Keratinocyte (primary cell): ENCODE measurements around the gene BRPF1. TPM values are rescaled to one million over a fixed set of nuclear protein-coding genes. Genes with fewer than 3 reads are reported as not detected.

Source experiments
- DNase-seq: peaks from one replicate; pipeline ENCODE4 v3.0.0-alpha.2; 2011; ENCODE audit warnings: low read depth, missing footprints, low spot score
- FAIRE-seq: peaks from 2 replicates; lab custom pipeline; 2011; peaks lifted over from hg19 to GRCh38; lab: Jason Lieb, UNC
- H2AFZ ChIP-seq: 2 replicates; pipeline ENCODE4 v1.6.0; 2012; ENCODE audit warnings: low read length, control low read depth, inconsistent platforms; ENCODE audit not compliant: control insufficient read depth
- H3K27ac ChIP-seq: 2 replicates; pipeline ENCODE4 v1.5.1; 2011; ENCODE audit warnings: low read length; ENCODE audit not compliant: control insufficient read depth, insufficient read depth
- H3K27me3 ChIP-seq: 3 replicates; pipeline ENCODE4 v1.6.0; 2011; ENCODE audit warnings: low read length; ENCODE audit not compliant: control insufficient read depth, insufficient read depth; ENCODE audit errors: extremely low read depth
- H3K36me3 ChIP-seq, 2 experiments: 2 replicates in 1 of 2; 3 replicates in 1 of 2; pipeline ENCODE4 v1.5.1; 2011; ENCODE audit warnings: low read length in 2 of 2, mild to moderate bottlenecking in 1 of 2; ENCODE audit not compliant: control insufficient read depth in 2 of 2, insufficient read depth in 2 of 2; ENCODE audit errors: extremely low read depth in 1 of 2
- H3K4me1 ChIP-seq: 3 replicates; pipeline ENCODE4 v1.5.1; 2011; ENCODE audit warnings: low read length; ENCODE audit not compliant: control insufficient read depth, insufficient read depth; ENCODE audit errors: extremely low read depth
- H3K4me2 ChIP-seq: 3 replicates; pipeline ENCODE4 v1.6.0; 2011; ENCODE audit warnings: low read depth, low read length; ENCODE audit not compliant: control insufficient read depth, insufficient read depth; ENCODE audit errors: extremely low read depth
- H3K4me3 ChIP-seq, 3 experiments: fragments of 200-600 bp in 1 of 3; sonication (generic) in 1 of 3; 2 replicates in 2 of 3; 3 replicates in 1 of 3; pipeline ENCODE4 v1.5.1; 2011 to 2016; ENCODE audit warnings: low read length in 3 of 3, mild to moderate bottlenecking in 3 of 3, control low read depth in 2 of 3, inconsistent platforms in 1 of 3, low read depth in 1 of 3, mixed read lengths in 1 of 3, mixed run types in 1 of 3, moderate library complexity in 1 of 3; ENCODE audit not compliant: control insufficient read depth in 2 of 3, insufficient read depth in 2 of 3; ENCODE audit errors: extremely low read depth in 1 of 3
- H3K79me2 ChIP-seq: 2 replicates; pipeline ENCODE4 v1.6.0; 2012; ENCODE audit warnings: low read length; ENCODE audit not compliant: control insufficient read depth, insufficient read depth
- H3K9ac ChIP-seq: 3 replicates; pipeline ENCODE4 v1.6.0; 2011; ENCODE audit warnings: low read length; ENCODE audit not compliant: control insufficient read depth, insufficient read depth; ENCODE audit errors: extremely low read depth
- H3K9me1 ChIP-seq: 3 replicates; pipeline ENCODE4 v1.6.0; 2011; ENCODE audit warnings: low read length; ENCODE audit not compliant: control insufficient read depth, insufficient read depth; ENCODE audit errors: extremely low read depth
- H3K9me3 ChIP-seq: 2 replicates; pipeline ENCODE4 v1.5.1; 2012; ENCODE audit warnings: low read depth, low read length; ENCODE audit not compliant: control insufficient read depth
- H4K20me1 ChIP-seq: 3 replicates; pipeline ENCODE4 v1.6.0; 2011; ENCODE audit warnings: low read length; ENCODE audit not compliant: control insufficient read depth, insufficient read depth; ENCODE audit errors: extremely low read depth
- EZH2 ChIP-seq: IDR thresholded peaks from one replicate; pipeline ENCODE4 v1.6.1; 2012; ENCODE audit warnings: inconsistent platforms, mild to moderate bottlenecking, low read length, moderate library complexity
- dilution Hi-C: fragments of 300-500 bp; cut with MboI; formaldehyde crosslinking; loops from one replicate; pipeline ENCODE4 v1.7.0; 2020; ENCODE audit warnings: low sequenced_read_pairs; ENCODE audit not compliant: extremely low pct_ligation_motif_present
- polyA plus RNA-seq, 5 experiments: library from polyadenylated mRNA; depleted of rRNA in 3 of 5; stranded (reverse) in 3 of 5; stranded (forward) in 1 of 5; unstranded in 1 of 5; fragments of >200 nt; gene quantifications; 1 replicate in 1 of 5; 2 replicates in 3 of 5; 3 replicates in 1 of 5; pipeline versions ENCODE4 v1.2.1 to v1.2.3, GENCODE V29; 2011 to 2012; ENCODE audit warnings: missing spikeins in 2 of 5, low read depth in 1 of 5, low replicate concordance in 1 of 5
- TF ChIP-seq, protein P1 (sequence below), 3 experiments: IDR thresholded peaks in 1 of 3; conservative IDR thresholded peaks in 1 of 3; optimal IDR thresholded peaks in 1 of 3; 2 replicates in 2 of 3; 3 replicates in 1 of 3; pipeline versions ENCODE3 to v1.5.1; 2011; ENCODE audit warnings: low read length in 3 of 3, mild to moderate bottlenecking in 3 of 3, moderate library complexity in 2 of 3, control low read depth in 1 of 3, inconsistent platforms in 1 of 3; ENCODE audit not compliant: insufficient read depth in 2 of 3; ENCODE audit errors: extremely low read depth in 1 of 3

BRPF1 gene
- polyA plus RNA-seq, 1 donor (not counting 4 experiments of a cell fraction or from before 2014, with no cell fraction given): 8.0 TPM

DNA sequence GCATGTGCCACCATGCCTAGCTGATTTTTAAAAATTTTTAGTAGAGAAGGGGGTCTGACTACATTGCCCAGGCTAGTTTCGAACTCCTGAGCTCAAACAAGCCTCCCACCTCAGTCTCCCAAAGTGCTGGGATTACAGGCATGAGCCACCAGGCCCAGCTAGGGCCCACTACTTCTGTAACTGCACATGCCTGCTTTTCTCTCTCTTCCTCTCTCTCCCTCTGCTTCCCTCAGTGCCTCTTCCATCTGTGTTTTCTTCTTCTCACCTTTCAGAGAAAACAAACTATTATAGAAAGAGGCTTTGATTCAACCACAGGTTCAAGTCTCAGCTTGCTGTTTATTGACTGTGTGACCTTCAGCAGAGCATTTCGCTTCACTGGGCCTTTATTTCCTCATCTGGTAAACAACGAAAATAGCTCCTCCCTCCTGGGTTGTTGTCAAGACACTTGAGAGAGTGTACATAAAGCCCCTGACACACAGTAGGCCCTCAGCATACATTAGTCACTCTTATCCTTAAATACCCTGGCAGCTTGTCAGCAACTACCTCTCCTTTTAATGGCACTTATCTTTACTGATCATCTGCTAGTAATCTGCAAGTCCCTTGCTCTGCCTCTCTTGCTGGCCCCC lies 50.6 kb downstream of the BRPF1 start:
- Histone ChIP-seq H3K27ac (no peak overlapping the region), H3K9me3 (no peaks in the 10 kb centered on the region), H3K4me1 (peaks cover 3% of the 10 kb centered on the region), H3K4me3 (no peak overlapping the region), H3K9ac (no peak overlapping the region), H3K4me2 (no peak overlapping the region), H3K9me1 (no peaks in the 10 kb centered on the region), H3K27me3 (no peaks in the 10 kb centered on the region), H4K20me1 (no peaks in the 10 kb centered on the region), H3K36me3 (peaks cover 20 to 22% of the 10 kb centered on the region in 2 experiments), H3K79me2 (no peaks in the 10 kb centered on the region), H2AFZ (no peak overlapping the region)
- TF ChIP-seq, protein P1, sequence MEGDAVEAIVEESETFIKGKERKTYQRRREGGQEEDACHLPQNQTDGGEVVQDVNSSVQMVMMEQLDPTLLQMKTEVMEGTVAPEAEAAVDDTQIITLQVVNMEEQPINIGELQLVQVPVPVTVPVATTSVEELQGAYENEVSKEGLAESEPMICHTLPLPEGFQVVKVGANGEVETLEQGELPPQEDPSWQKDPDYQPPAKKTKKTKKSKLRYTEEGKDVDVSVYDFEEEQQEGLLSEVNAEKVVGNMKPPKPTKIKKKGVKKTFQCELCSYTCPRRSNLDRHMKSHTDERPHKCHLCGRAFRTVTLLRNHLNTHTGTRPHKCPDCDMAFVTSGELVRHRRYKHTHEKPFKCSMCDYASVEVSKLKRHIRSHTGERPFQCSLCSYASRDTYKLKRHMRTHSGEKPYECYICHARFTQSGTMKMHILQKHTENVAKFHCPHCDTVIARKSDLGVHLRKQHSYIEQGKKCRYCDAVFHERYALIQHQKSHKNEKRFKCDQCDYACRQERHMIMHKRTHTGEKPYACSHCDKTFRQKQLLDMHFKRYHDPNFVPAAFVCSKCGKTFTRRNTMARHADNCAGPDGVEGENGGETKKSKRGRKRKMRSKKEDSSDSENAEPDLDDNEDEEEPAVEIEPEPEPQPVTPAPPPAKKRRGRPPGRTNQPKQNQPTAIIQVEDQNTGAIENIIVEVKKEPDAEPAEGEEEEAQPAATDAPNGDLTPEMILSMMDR (optimal IDR thresholded peaks at IDR 0.05 in 1 of 3, IDR thresholded peaks at IDR 0.05 in 1 of 3, conservative IDR thresholded peaks at IDR 0.05 in 1 of 3; ENCODE audit: extremely low read depth in 1 of 3, insufficient read depth in 2 of 3, low read length in 3 of 3): no peak
- TF ChIP-seq EZH2: no peak
- no peak for DNase-seq
- dilution Hi-C loops: no loop called here
- FAIRE-seq: no peak

DNA sequence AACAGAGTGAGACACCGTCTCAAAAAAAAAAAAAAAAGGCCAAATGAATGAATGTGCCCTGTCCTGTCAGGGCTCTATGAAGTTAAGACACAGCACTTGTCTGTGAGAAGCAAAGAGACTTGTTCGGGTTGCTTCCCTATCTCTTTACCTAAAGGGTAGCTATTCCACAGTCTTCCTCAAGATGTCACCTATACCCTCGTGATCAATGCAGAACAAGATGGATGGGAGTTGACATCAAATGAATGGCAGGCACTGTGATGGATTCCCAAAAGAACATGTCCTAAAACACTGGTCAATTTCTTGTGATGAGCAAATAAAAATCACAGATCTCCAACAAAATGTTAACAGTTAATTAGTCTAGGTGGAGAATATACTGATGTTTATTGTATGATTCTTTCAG lies 51.2 kb downstream of the BRPF1 start:
- H3K9ac ChIP-seq: no peak overlapping the region
- no peak overlapping the region for H3K27ac ChIP-seq
- no peaks in the 10 kb centered on the region for H3K9me1 ChIP-seq
- H3K4me3 ChIP-seq: no peak overlapping the region
- H2AFZ ChIP-seq: no peak overlapping the region
- DNase-seq (no peak), FAIRE-seq (no peak)
- H3K79me2 ChIP-seq: no peaks in the 10 kb centered on the region
- H4K20me1 ChIP-seq: no peaks in the 10 kb centered on the region
- no peaks in the 10 kb centered on the region for H3K27me3 ChIP-seq
- H3K36me3 ChIP-seq: peaks cover 27 to 28% of the 10 kb centered on the region in 2 experiments
- no peak overlapping the region for H3K4me2 ChIP-seq
- H3K4me1 ChIP-seq: peaks cover 2% of the 10 kb centered on the region
- no peak for TF ChIP-seq EZH2
- TF ChIP-seq, protein P1 (optimal IDR thresholded peaks at IDR 0.05 in 1 of 3, IDR thresholded peaks at IDR 0.05 in 1 of 3, conservative IDR thresholded peaks at IDR 0.05 in 1 of 3; ENCODE audit: extremely low read depth in 1 of 3, insufficient read depth in 2 of 3, low read length in 3 of 3): peak in 1 of 3 experiments; percentile 22
- no peaks in the 10 kb centered on the region for H3K9me3 ChIP-seq
- dilution Hi-C loops: no loop called here
